GM19452 (cell line): ENCODE measurements around the gene PLSCR4.
A peak's percentile ranks its signal among the peaks of the same experiment; 100 is the strongest.

ENCODE experiments used
- ATAC-seq: cut with Tn5 transposase; IDR thresholded peaks from one replicate; pipeline ENCODE4 v1.9.1; 2021; ENCODE audit not compliant: unreplicated experiment

Gene PLSCR4

DNA sequence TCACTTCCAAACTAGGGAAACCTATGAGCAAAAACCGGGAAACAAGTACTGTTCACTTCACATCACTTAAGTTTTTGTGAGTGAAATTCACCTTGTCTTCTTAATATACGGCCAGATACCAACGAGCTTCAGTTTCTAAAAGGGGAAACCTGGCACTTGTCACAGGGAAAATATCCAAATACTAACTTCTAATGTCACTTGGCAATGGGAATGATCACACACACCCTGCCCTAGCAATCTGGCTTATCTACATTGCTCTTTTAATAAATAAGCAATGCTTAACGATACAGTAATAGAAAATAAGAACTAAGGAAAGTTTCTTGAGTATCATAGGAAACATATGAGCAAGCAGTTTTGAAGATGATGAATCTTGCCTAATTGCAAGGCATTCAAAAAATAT lies 55.3 kb downstream of the PLSCR4 start:
- no peak for ATAC-seq

- no peak for ATAC-seq
Observed at GRCh38 chr3:146195030-146195429, 55.9 kb downstream of the PLSCR4 start.

GRCh38 chr3:146191051-146191450 lies 59.9 kb downstream of the PLSCR4 start:
- ATAC-seq, result no peak

GRCh38 chr3:146189519-146190173 lies 61.3 kb downstream of the PLSCR4 start:
- ATAC-seq, result peak; percentile 94

- ATAC-seq, result no peak
Observed at GRCh38 chr3:146187334-146187950, 63.5 kb downstream of the PLSCR4 start.

DNA sequence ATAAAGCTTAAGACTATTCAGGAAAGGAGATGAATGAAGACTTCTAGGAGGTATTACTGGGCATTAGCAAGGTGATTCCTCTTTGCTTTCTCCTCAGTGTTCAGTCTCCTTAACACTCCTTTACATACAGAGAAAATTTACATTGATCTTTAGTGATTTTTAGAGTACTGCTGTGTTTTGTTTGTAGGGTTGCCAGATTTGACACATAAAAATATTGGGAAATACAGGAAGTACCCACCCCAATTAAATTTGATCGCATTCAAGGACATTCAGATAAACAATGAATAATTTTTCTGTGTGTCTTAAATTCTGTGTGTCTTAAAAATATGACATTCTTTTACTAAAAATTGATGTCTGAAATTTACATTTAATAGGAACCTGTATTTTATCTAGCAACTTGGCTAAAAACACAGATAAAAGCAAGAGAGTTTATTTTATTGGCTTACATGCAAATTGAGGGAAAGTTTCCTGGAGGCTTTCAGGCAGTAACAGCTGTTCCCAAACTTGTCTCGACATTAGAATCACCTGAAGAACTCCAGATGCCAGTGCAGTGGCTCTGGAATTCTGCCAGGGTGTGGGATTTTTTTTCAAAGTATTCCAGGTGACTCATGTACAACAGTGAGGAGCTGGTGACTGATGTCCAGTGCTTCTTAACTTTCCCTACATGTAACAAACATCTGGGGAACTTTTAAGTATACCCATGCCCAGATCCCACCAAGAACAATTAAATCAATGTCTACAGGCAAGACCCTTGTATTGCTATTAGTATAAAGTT lies 66.5 kb downstream of the PLSCR4 start:
- no peak for ATAC-seq

GRCh38 chr3:146181216-146181615 lies 69.7 kb downstream of the PLSCR4 start:
- ATAC-seq, result no peak

- ATAC-seq, result no peak
Observed at GRCh38 chr3:146180376-146180775, 70.5 kb downstream of the PLSCR4 start.

DNA sequence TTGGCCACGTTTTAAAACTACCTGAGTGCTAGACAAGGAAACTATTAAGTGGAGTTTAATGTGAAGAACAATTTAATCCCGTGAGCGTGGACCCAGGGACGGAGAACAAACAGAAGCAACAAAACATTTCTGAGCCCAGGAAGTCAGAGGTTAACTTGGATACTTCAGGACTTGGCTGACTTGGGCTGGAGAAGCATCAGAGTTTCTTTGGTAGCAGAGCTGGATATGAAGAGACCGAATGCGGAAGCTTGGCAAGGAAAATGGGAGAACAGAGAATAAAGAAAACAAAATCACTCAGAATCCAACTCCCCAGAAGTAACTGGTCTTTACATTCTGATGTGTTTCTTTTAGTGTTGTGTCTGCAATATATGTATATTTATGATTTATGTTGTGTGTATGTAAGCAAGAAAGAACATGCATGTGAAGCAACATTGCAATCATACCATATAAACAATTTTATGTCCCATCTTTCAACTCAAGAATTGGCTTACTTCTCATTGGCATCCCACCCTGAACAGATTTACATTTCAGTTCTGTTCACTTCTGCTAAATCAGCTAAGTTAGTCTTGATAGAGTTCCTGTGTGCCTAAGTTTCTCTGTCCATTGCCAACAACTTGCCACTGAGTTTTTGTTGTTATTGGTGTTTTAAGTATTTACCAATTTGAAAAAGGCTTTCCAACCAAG lies 72.8 kb downstream of the PLSCR4 start:
- ATAC-seq, result no peak

DNA sequence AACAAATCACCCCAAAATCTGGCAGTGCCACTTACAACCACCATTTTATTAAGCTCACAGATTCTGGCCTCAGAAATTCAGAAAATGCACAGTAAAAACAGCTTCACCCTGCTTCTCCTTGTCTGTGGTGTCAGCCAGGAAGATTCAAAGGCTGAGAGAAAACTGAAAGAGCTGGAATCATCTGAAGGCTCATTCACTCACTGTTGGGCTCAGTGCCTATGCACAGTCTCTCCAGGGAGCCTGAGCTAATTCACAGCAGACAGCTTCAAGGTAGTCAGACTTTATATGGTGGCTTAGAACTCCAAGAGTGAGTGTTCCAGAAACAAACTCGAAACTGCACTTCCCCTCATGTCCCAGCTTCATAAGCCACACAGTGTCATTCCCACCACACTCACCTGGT lies 73.4 kb downstream of the PLSCR4 start:
- ATAC-seq, result no peak

GRCh38 chr3:146177072-146177471 lies 73.8 kb downstream of the PLSCR4 start:
- no peak for ATAC-seq

- no peak for ATAC-seq
Observed at GRCh38 chr3:146172586-146172985, 78.3 kb downstream of the PLSCR4 start.

DNA sequence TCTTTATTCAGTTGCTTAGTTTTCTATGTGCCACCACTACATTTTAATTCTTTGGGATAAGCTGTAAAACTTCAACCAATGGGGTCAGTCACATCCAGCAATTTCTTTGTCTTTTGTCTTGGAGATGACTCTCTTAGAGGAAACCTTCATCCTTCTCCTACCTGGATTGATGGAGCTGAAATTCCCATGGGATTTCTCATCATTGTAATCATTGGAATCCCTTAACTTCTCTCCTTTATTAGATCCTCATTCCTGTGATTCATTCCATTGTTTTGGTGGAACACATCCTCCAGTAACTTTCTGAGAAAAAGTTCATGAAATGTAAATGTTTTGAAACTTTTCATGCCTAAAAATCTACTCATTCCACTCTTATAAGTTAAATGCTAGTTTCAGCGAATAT lies 80.3 kb downstream of the PLSCR4 start:
- no peak for ATAC-seq

DNA sequence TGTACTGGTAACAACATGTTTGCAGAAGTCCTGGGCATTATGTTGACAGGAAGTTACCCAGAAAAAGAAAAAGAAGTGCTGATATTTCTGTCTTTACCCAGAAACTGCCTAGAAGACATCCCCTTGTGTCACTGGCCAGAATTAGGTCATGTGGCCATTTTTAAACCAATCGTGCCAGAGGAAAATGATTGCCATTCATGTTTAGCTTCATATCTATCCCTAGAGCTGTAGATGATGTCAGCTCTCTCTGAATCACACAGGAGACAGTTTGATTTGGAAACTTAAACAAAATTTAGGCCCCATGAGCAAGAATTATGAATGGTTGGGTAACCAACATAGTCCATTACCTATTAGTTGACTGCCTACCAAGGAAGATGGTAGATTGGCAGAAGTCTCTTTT lies 81.0 kb downstream of the PLSCR4 start:
- ATAC-seq, result no peak

- ATAC-seq, result no peak
Observed at GRCh38 chr3:146166826-146167225, 84.1 kb downstream of the PLSCR4 start.

DNA sequence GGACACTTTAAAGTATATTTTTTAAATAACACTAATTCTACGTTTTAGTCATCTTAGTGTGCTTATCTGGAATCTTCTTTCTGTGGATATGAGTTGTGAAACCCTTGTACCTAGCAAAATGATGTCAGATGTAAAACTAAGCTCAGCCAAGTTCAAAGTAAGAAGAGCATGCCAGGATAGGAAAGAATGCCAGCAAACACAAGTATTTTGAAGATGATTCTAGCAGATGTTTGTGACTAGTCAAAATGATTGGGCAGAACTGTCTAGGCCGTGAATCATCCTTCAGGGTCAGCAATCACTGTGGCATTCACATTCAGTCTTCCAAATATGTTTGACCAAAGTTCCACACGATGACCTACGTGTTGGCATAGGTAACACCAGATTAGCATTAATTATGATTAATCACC lies 84.5 kb downstream of the PLSCR4 start:
- ATAC-seq, result no peak

- no peak for ATAC-seq
Observed at GRCh38 chr3:146165877-146166276, 85.0 kb downstream of the PLSCR4 start.

- ATAC-seq, result no peak
Observed at GRCh38 chr3:146164971-146165769, 85.7 kb downstream of the PLSCR4 start.

- ATAC-seq, result no peak
Observed at GRCh38 chr3:146164506-146164905, 86.4 kb downstream of the PLSCR4 start.

- ATAC-seq, result no peak
Observed at GRCh38 chr3:146164071-146164470, 86.8 kb downstream of the PLSCR4 start.

GRCh38 chr3:146163584-146163983 lies 87.3 kb downstream of the PLSCR4 start:
- ATAC-seq, result no peak
